Measurements from ENCODE around the gene SLC2A10. TPM values are rescaled to one million over a fixed set of nuclear protein-coding genes. Genes with fewer than 3 reads are reported as not detected.

The SLC2A10 gene
- total and polyA plus RNA-seq, 7 experiments from 2014 or later: 0.05 to 0.17 TPM; not detected in 5

- H3K4me3 Mint-ChIP-seq: no peak overlapping the region
- H3K4me1 Mint-ChIP-seq: no peaks in the 10 kb centered on the region
- Histone ChIP-seq H3K9me3 (ENCODE audit: control insufficient read depth in 2 of 3, low read length in 3 of 3) (no peaks in the 10 kb centered on the region), H3K4me1 (ENCODE audit: control insufficient read depth in 2 of 2, insufficient read depth in 2 of 2, low read length in 2 of 2) (no peaks in the 10 kb centered on the region), H3K36me3 (ENCODE audit: control insufficient read depth in 2 of 3, insufficient read depth in 3 of 3, low read length in 3 of 3) (no peaks in the 10 kb centered on the region), H3K27me3 (ENCODE audit: control insufficient read depth in 2 of 2, insufficient read depth in 2 of 2, low read length in 2 of 2) (peaks cover 0 to 3% of the 10 kb centered on the region in 2 donors), H3K4me3 (ENCODE audit: low read length) (no peak overlapping the region), H3K27ac (ENCODE audit: low read depth, low read length) (no peak overlapping the region)
- intact Hi-C loops (cut with micrococcal nuclease): no loop called here
- DNase-seq (no peak), ATAC-seq (no peak)
- H3K36me3 Mint-ChIP-seq: no peaks in the 10 kb centered on the region
- peaks cover 14 to 35% (median 31%) of the 10 kb centered on the region in 5 donors for H3K27me3 Mint-ChIP-seq
- ChIA-PET CTCF (no interaction called here), POLR2A (no interaction called here)
- no peak overlapping the region for H3K27ac Mint-ChIP-seq
- no peaks in the 10 kb centered on the region for H3K9me3 Mint-ChIP-seq
Observed at GRCh38 chr20:46775806-46776205, 66.4 kb downstream of the SLC2A10 start.

GRCh38 chr20:46777331-46777730 is 67.9 kb downstream of the SLC2A10 start:
- no peaks in the 10 kb centered on the region for H3K9me3 ChIP-seq (ENCODE audit: control insufficient read depth in 2 of 3, low read length in 3 of 3)
- Mint-ChIP-seq H3K9me3 (no peaks in the 10 kb centered on the region), H3K27ac (no peak overlapping the region), H3K4me3 (no peak overlapping the region), H3K36me3 (no peaks in the 10 kb centered on the region), H3K27me3 (peaks cover 14 to 33% (median 25%) of the 10 kb centered on the region in 5 donors), H3K4me1 (no peaks in the 10 kb centered on the region)
- no peaks in the 10 kb centered on the region for H3K36me3 ChIP-seq (ENCODE audit: control insufficient read depth in 2 of 3, insufficient read depth in 3 of 3, low read length in 3 of 3)
- H3K4me3 ChIP-seq (ENCODE audit: low read length): no peak overlapping the region
- H3K4me1 ChIP-seq (ENCODE audit: control insufficient read depth in 2 of 2, insufficient read depth in 2 of 2, low read length in 2 of 2): no peaks in the 10 kb centered on the region
- POLR2A ChIA-PET: no interaction called here
- intact Hi-C loops (cut with micrococcal nuclease): no loop called here
- DNase-seq (no peak), ATAC-seq (no peak)
- no peak overlapping the region for H3K27ac ChIP-seq (ENCODE audit: low read depth, low read length)
- H3K27me3 ChIP-seq (ENCODE audit: control insufficient read depth in 2 of 2, insufficient read depth in 2 of 2, low read length in 2 of 2): peaks cover 0 to 3% of the 10 kb centered on the region in 2 donors
- CTCF ChIA-PET: interaction anchor here (1.6 kb wide), 1 partner anchor 9 kb away, joined by 3 read pairs; no protein-coding TSS in a partner anchor

- H3K36me3 ChIP-seq (ENCODE audit: control insufficient read depth in 2 of 3, insufficient read depth in 3 of 3, low read length in 3 of 3): no peaks in the 10 kb centered on the region
- Mint-ChIP-seq H3K27me3 (peaks cover 6 to 32% (median 25%) of the 10 kb centered on the region in 5 donors), H3K4me3 (no peak overlapping the region), H3K4me1 (no peaks in the 10 kb centered on the region), H3K36me3 (no peaks in the 10 kb centered on the region), H3K9me3 (no peaks in the 10 kb centered on the region), H3K27ac (no peak overlapping the region)
- ChIA-PET POLR2A (no interaction called here), CTCF (no interaction called here)
- no peak overlapping the region for H3K4me3 ChIP-seq (ENCODE audit: low read length)
- DNase-seq (no peak), ATAC-seq (no peak)
- H3K9me3 ChIP-seq (ENCODE audit: control insufficient read depth in 2 of 3, low read length in 3 of 3): no peaks in the 10 kb centered on the region
- intact Hi-C loops (cut with micrococcal nuclease): no loop called here
- H3K4me1 ChIP-seq (ENCODE audit: control insufficient read depth in 2 of 2, insufficient read depth in 2 of 2, low read length in 2 of 2): no peaks in the 10 kb centered on the region
- H3K27me3 ChIP-seq (ENCODE audit: control insufficient read depth in 2 of 2, insufficient read depth in 2 of 2, low read length in 2 of 2): peaks cover 0 to 3% of the 10 kb centered on the region in 2 donors
- no peak overlapping the region for H3K27ac ChIP-seq (ENCODE audit: low read depth, low read length)
Observed at GRCh38 chr20:46779831-46780230, 70.4 kb downstream of the SLC2A10 start.

- CTCF ChIA-PET: no interaction called here
- peaks cover 0 to 5% (median 0%) of the 10 kb centered on the region in 7 donors for H3K4me1 Mint-ChIP-seq
Observed at GRCh38 chr20:46784436-46785127, 75.1 kb downstream of the SLC2A10 start.

More at GRCh38 chr20:46784436-46785127, 75.1 kb downstream of the SLC2A10 start:
- no peak overlapping the region for H3K27ac ChIP-seq (ENCODE audit: low read depth, low read length)
- peaks cover 0 to 27% (median 20%) of the 10 kb centered on the region in 5 donors for H3K27me3 Mint-ChIP-seq
- ATAC-seq: no peak
- H3K27ac Mint-ChIP-seq: no peak overlapping the region
- no peaks in the 10 kb centered on the region for H3K9me3 ChIP-seq (ENCODE audit: control insufficient read depth in 2 of 3, low read length in 3 of 3)
- no peak for DNase-seq
- POLR2A ChIA-PET: no interaction called here
- H3K27me3 ChIP-seq (ENCODE audit: control insufficient read depth in 2 of 2, insufficient read depth in 2 of 2, low read length in 2 of 2): no peaks in the 10 kb centered on the region
- H3K4me3 Mint-ChIP-seq: no peak overlapping the region
- no peaks in the 10 kb centered on the region for H3K36me3 Mint-ChIP-seq
- H3K9me3 Mint-ChIP-seq: peaks cover 0 to 2% (median 0%) of the 10 kb centered on the region in 11 donors
- intact Hi-C loops (cut with micrococcal nuclease): no loop called here
- no peaks in the 10 kb centered on the region for H3K4me1 ChIP-seq (ENCODE audit: control insufficient read depth in 2 of 2, insufficient read depth in 2 of 2, low read length in 2 of 2)
- no peak overlapping the region for H3K4me3 ChIP-seq (ENCODE audit: low read length)
- no peaks in the 10 kb centered on the region for H3K36me3 ChIP-seq (ENCODE audit: control insufficient read depth in 2 of 3, insufficient read depth in 3 of 3, low read length in 3 of 3)

Other genes with a start within 250 kb of the SLC2A10 start
- 1 to 10 TPM in 1 of 5 experiments, under 1 TPM in 2, not detected in 2; 0.50 to 1.7 (median 0.71) TPM for gene ZNF334, start 196.1 kb upstream of the SLC2A10 start, total RNA-seq
- gene ZNF334, start 196.1 kb upstream of the SLC2A10 start, polyA plus RNA-seq: not detected
- gene OCSTAMP, start 159.0 kb upstream of the SLC2A10 start, total RNA-seq: not detected
- not detected for gene OCSTAMP, start 159.0 kb upstream of the SLC2A10 start, polyA plus RNA-seq
- gene SLC13A3, start 58.2 kb upstream of the SLC2A10 start, total RNA-seq: under 1 TPM in 4 of 5 experiments, not detected in 1; 0.16 to 0.41 (median 0.30) TPM
- gene SLC13A3, start 58.2 kb upstream of the SLC2A10 start, polyA plus RNA-seq: not detected
- gene TP53RK, start 20.2 kb upstream of the SLC2A10 start, total RNA-seq: 10 to 100 TPM in 3 of 5 experiments, 1 to 10 TPM in 2; 4.4 to 27.7 (median 17.7) TPM
- gene TP53RK, start 20.2 kb upstream of the SLC2A10 start, polyA plus RNA-seq: 10 to 100 TPM; 11.2 to 16.2 TPM
- gene EYA2, start 185.2 kb downstream of the SLC2A10 start, total RNA-seq: under 1 TPM in 1 of 5 experiments, not detected in 4; 0.16 TPM
- gene EYA2, start 185.2 kb downstream of the SLC2A10 start, polyA plus RNA-seq: not detected

All from naive thymus-derived CD4-positive, alpha-beta T cell (primary cell).